ENCODE results near the gene ATRIP. TPM values are rescaled to one million over a fixed set of nuclear protein-coding genes. Genes with fewer than 3 reads are reported as not detected.

ATRIP gene
- total RNA-seq, 2 donors from 2014 or later: 7.7 to 16.5 TPM

DNA sequence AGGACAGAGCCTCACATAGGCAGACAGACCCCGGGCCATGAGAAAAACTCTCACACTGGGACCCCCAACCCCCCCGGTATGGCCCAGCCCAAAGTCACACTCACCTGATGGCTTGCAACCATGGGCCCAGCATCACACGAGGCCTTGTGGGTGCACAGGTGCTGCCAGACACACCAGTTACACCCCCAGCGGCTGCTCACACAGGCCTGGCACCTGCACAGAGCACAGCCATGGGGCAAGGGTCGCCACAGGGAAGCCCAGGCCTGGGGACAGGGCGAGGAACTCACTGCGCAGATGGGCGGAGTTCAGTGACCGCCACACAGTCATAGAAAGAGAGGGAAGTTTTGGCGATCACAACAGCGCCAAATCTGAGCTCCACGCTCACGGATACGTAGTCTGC is 26.0 kb upstream of the ATRIP start:
- intact Hi-C loops (cut with DNase I): no loop called here
- 86% methylated on average over 14 of the region's 14 CpGs for WGBS
- Histone ChIP-seq H3K4me1 (replicated peaks) (peaks cover 6% of the 10 kb centered on the region), H3K27me3 (replicated peaks; ENCODE audit: insufficient read depth) (no peaks in the 10 kb centered on the region), H3K36me3 (peaks cover 5 to 15% of the 10 kb centered on the region in 2 donors), H3K9me3 (no peaks in the 10 kb centered on the region), H3K27ac (no peak overlapping the region), H3K4me3 (no peak overlapping the region)
- no peak for DNase-seq (ENCODE audit: low spot score)
- TF ChIP-seq POLR2AphosphoS5 (IDR thresholded peaks at IDR 0.05): no peak

- DNase-seq (ENCODE audit: low spot score): no peak
- TF ChIP-seq, protein P1, sequence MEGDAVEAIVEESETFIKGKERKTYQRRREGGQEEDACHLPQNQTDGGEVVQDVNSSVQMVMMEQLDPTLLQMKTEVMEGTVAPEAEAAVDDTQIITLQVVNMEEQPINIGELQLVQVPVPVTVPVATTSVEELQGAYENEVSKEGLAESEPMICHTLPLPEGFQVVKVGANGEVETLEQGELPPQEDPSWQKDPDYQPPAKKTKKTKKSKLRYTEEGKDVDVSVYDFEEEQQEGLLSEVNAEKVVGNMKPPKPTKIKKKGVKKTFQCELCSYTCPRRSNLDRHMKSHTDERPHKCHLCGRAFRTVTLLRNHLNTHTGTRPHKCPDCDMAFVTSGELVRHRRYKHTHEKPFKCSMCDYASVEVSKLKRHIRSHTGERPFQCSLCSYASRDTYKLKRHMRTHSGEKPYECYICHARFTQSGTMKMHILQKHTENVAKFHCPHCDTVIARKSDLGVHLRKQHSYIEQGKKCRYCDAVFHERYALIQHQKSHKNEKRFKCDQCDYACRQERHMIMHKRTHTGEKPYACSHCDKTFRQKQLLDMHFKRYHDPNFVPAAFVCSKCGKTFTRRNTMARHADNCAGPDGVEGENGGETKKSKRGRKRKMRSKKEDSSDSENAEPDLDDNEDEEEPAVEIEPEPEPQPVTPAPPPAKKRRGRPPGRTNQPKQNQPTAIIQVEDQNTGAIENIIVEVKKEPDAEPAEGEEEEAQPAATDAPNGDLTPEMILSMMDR (IDR thresholded peaks at IDR 0.05): no peak
- TF ChIP-seq POLR2A (IDR thresholded peaks at IDR 0.05) (no peak), POLR2AphosphoS5 (IDR thresholded peaks at IDR 0.05) (no peak)
- Histone ChIP-seq H3K27ac (no peak overlapping the region), H3K9me3 (no peaks in the 10 kb centered on the region), H3K4me3 (no peak overlapping the region), H3K27me3 (replicated peaks; ENCODE audit: insufficient read depth) (no peaks in the 10 kb centered on the region), H3K36me3 (peaks cover 0 to 11% of the 10 kb centered on the region in 2 donors), H3K4me1 (replicated peaks) (peaks cover 21% of the 10 kb centered on the region)
- intact Hi-C loops (cut with DNase I): no loop called here
- WGBS: 96% methylated on average over 3 of the region's 3 CpGs
Measured at GRCh38 chr3:48422272-48422671, 24.3 kb upstream of the ATRIP start.

DNA sequence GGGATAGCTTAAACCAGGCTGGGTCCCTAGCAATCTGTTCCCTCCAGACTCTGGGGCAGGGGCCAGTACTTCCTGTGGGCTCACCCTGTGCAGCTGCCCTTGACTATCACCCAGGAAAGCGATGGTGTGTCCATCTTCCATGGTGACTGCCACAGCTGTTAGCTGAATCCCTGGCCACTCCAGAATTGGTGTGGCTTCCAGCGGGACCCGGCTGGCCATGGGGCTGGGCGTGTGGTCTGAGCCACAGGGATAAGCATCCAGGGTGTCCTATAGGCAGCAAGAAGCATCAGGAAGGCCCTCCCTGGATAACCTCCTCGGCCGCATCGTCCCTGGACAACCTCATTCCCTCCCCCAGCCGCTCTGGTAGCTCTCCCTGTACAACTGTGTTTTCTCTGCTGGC is 23.9 kb upstream of the ATRIP start:
- Histone ChIP-seq H3K27ac (no peak overlapping the region), H3K4me1 (replicated peaks) (peaks cover 24% of the 10 kb centered on the region), H3K9me3 (no peaks in the 10 kb centered on the region), H3K4me3 (no peak overlapping the region), H3K36me3 (peaks cover 0 to 7% of the 10 kb centered on the region in 2 donors), H3K27me3 (replicated peaks; ENCODE audit: insufficient read depth) (no peaks in the 10 kb centered on the region)
- no peak for TF ChIP-seq POLR2AphosphoS5 (IDR thresholded peaks at IDR 0.05)
- TF ChIP-seq POLR2A (IDR thresholded peaks at IDR 0.05): no peak
- TF ChIP-seq, protein P1 (IDR thresholded peaks at IDR 0.05): no peak
- 56% methylated on average over 8 of the region's 8 CpGs for WGBS
- intact Hi-C loops (cut with DNase I): no loop called here
- no peak for DNase-seq (ENCODE audit: low spot score)

GRCh38 chr3:48423241-48423882 is 23.2 kb upstream of the ATRIP start:
- H3K36me3 ChIP-seq: no peaks in the 10 kb centered on the region
- no peaks in the 10 kb centered on the region for H3K27me3 ChIP-seq (replicated peaks; ENCODE audit: insufficient read depth)
- DNase-seq (ENCODE audit: low spot score): no peak
- no peak overlapping the region for H3K4me3 ChIP-seq
- 71% methylated on average over 25 of the region's 25 CpGs for WGBS
- peaks cover 30% of the 10 kb centered on the region for H3K4me1 ChIP-seq (replicated peaks)
- no peak overlapping the region for H3K27ac ChIP-seq
- TF ChIP-seq POLR2AphosphoS5 (IDR thresholded peaks at IDR 0.05) (no peak), POLR2A (IDR thresholded peaks at IDR 0.05) (no peak)
- TF ChIP-seq, protein P1 (IDR thresholded peaks at IDR 0.05): no peak
- intact Hi-C loops (cut with DNase I): no loop called here
- H3K9me3 ChIP-seq: no peaks in the 10 kb centered on the region

DNA sequence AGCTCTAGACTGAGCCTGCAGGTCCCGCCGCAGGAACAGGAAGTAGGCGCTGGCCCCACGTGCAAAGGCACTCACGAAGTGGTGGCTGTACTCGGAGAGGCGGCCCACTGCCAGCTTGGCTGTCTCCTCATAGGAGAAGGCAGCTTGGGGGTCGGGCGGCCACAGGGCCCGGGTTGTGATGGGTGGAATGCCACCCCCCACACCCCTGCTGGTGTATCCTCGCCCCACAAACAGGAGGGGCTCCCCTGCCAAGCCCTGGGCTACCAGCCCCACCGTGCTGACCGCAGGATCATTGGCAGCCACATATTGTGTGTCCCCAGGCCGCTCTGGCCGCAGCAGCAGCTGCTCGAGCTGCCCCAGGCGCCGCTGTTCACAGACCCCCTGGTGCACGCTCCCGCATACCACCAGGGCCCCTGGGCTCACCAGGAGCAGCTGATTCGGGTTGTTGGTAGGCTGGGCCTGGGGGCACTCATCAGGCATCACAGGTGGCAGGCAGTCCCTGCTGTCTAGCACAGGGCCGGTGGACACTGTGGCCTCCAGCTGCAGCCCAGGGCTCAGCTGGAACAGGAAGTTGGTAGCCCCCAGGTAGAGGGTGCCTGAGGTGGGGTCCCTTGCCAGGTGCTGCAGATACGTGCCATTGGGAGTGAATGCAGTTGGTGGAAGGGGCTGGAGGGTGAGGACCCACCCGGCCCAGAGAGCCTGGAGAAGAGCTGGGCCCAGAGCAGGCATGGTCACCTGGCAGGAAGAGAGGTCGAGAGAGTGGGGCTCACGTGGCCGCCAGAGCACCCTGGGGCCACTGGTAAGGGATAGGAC is 22.4 kb upstream of the ATRIP start:
- no peaks in the 10 kb centered on the region for H3K9me3 ChIP-seq
- no peak overlapping the region for H3K4me3 ChIP-seq
- DNase-seq (ENCODE audit: low spot score): no peak
- TF ChIP-seq, protein P1 (IDR thresholded peaks at IDR 0.05): no peak
- TF ChIP-seq POLR2AphosphoS5 (IDR thresholded peaks at IDR 0.05): no peak
- TF ChIP-seq POLR2A (IDR thresholded peaks at IDR 0.05): no peak
- intact Hi-C loops (cut with DNase I): no loop called here
- WGBS: 78% methylated on average over 25 of the region's 27 CpGs
- peak overlapping the region in 1 of 2 donors; percentile 96 for H3K27ac ChIP-seq
- no peaks in the 10 kb centered on the region for H3K27me3 ChIP-seq (replicated peaks; ENCODE audit: insufficient read depth)
- H3K4me1 ChIP-seq (replicated peaks): peaks cover 31% of the 10 kb centered on the region
- no peaks in the 10 kb centered on the region for H3K36me3 ChIP-seq

Measured in prostate gland (tissue), 2 donors.